DMS53 (cell line): ENCODE measurements around the gene KIF14.
"Not testable (repeated sequence)": the region's sequence is repeated elsewhere in the genome, so short reads cannot be mapped to it uniquely, and the experiment has no call there.

ENCODE experiments used
- DNase-seq: peaks from one replicate; lab custom pipeline; 2025; lab: John Stamatoyannopoulos, UW

The KIF14 gene

DNA sequence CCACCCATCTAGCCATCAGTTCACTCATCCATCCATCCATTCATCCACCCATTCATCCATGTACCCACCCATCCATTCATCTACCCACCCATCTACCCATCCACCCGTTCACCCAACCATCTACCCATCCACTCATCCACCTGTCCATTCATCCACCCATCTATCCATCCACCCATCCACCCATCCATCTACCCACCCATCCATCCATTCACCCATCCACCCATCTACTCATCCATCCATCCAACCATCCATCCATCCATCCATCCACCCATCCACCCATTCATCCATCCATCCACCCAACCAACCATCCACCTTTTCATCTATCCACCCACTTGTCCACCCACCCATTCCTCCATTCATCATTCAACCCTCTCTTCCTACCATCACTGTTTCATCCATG, 80.3 kb downstream of the KIF14 start:
- DNase-seq: no peak

DNA sequence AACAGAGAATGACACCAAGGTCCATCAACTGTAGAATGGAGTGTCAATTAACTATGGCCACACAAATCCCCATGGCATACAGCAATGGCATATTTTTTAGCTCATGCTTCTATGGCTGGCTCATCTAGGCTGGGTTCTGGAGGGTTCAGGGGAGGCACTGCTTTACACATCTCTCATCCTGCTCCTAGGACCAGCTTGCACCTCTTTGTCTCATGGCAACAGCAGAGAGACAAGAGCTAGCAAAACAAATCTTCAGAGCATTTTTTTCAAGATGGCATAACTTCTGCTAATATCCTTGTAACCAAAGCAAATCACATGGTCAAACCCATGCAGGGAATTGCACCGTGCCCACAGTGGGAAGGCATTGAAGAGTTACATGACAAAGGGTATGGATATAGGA, 82.4 kb downstream of the KIF14 start:
- peak; percentile 43 for DNase-seq

DNA sequence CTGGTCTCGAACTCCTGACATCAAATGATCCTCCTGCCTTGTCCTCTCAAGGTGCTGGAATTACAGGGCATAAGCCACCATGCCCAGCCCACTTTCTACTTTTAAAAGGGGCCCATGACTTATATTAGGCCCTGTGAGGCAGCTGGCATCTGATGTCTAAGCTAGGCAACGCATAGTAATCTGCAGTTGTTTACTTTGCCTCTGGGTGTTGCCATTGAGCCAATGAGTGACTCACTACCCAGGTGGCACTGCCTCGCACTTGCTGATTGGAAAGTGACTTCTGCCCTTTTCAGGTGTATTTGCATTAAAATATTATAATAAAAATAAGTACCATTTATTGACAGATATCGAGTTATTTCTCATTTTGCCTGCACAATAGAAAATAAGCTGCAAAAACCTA, 84.9 kb downstream of the KIF14 start:
- peak; percentile 92 for DNase-seq

DNA sequence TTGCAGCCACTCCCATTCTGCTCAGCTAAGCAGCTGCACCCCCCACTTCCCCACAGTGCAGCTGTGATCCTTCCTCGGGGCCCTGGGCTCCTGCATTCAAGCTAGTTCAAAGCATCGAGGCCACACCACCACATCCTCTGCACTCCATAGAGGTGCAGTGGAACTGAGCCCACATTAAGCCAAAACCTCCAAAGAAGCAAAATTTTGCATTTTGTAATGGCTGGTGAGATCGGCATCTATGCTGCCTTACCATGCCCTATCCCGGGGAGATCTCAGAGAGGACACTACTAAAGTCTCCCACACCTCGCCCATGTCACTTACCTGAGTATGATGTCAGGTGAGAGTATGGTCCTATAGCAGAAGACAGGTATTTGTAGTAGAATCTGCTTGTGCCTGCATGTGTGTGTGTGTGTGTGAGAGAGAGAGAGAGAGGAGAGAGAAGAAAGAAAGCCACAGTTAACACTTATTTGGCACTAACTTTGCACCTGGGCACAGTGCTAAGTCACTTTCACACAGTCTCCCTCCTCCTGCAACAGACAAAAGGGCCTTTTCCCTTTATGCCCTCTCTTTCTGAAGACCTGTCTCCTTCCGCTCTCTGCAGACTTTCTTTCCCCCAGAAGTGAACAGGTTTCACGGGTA, 89.8 kb downstream of the KIF14 start:
- DNase-seq: no peak

DNA sequence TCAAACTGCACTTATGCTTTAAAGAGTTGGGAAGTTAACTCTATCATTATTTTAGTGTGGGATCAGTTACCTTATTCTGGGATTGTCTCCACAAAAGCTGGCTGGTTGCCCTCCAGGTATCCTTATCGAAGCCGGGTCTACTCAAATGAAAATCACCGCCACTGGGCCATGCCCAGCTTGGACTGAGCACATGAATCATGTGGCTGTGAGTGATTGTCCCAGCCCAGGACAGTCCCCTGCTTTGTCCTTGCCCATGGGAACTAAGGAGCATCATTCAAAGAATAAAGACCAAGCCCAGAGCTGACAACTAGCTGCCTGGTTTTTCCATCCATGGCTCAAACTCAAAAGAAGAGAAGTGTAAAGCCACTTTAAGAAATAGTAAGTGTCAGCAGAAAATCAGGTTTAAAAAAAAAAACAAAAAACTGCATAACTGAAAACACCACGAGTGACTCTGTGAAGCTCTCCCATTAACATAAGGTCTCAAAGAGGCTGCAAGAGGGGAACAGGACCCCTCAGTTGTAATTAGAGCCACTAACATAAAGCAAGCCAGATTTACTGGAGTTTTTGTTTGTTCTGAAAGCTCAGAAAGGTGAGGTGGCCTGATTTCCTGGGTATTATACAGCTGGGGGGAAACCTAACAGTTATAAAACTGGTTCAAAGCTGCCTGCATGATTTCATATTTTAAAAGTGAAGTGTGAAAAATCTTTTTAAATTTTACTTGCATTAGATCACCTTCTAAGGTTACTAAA, 91.5 kb downstream of the KIF14 start:
- no peak for DNase-seq

DNA sequence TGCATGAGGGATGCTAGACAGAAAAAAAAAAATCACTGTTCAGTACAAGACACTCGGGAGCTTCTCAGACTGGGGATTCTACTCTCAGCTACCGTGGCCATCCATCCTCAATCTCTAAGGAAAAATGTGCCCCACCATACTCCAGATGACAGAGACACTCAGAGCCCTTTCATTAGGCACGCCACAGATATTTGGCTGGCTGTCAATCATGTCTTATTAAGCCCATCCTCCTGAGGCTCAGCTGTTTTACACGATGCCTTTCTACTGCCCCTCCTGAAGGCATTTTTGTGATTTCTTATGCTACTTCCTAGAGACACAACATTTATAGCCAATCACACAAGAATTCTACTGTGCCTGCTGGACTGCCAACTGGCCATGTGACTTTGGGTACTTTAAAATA, 92.9 kb downstream of the KIF14 start:
- DNase-seq: no peak

DNA sequence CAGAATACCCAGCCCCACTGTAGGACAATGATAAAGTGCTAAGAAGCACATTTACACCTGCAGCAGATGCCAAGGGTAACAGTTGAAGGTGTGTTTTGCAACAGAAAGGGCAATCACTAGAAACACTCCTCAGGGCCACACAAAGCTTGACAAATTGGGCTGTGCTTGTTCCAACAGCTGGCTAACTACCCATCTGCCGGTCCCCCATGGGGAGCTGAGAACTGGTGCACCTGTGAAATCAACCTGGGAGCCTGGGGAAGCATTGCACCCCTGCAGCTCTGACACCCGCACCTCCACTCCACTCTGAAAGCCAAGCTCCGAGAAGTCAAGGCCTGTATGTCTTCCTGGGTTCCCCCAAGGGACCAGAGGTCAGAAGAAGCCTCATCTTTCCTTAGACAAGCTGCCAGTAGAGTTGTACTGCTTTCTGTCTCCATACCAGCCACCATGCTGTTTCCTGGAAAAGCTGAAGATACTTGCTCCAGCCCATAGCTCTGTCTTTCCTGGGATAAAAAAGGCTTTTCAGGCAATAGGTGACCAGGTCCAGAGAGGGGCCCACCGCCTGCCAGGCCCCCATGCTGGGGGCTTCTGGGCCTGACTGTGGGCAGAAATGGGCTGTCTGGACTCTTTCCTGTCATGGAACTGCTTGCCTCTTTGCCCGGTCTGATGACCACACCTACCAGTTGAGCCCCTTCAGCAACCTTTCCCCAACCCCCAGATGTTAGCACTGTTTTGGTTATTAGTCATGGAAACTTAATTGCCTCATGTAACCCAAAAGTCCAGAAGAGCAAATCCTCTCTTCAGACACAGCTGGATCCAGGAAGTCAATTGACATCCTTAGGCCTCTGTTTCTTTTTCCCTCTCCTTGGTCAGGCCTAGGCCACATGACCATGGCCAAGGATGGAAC, 93.6 kb downstream of the KIF14 start:
- no peak for DNase-seq

DNA sequence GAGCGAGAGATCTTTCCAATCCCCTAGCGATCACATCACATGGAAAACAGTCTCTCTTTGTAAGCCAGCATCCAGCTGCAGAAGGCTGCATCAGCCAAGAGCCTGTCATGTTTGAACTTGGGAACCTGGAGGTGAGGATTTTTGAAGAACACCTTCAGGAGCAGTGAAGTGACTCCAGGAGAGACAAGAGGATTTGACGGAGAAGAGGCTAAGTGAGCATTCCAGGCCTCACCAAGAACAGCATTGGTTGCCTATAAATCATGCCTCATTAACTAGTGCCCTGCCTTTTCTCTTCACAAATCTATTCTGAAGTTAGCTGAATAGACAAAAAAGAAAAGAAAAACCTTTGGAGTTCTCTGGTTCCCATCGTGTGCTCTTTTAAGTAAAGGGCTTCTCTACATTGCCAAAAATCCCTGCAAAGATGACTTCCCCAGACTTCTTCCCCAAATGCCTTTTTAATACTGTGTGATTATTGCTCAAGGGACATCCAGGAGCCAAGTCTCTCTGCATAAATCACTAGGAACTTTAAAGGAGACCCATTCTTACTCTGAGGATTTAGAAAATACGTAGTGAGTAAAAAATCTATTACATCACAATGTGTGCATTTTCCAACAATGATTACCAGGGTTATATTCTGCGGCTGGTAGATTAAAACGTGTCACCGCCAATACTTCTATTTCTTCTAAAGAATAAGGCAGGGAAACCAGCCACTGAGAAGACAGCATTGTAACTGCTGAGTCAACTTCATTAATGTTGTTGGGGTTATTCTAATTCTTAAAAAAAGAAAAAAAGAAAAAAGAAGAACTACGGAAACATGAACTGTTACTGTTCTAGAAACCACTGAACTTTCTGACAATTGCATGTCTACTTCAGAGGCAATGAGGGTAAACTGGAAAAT, 95.2 kb downstream of the KIF14 start:
- no peak for DNase-seq

DNA sequence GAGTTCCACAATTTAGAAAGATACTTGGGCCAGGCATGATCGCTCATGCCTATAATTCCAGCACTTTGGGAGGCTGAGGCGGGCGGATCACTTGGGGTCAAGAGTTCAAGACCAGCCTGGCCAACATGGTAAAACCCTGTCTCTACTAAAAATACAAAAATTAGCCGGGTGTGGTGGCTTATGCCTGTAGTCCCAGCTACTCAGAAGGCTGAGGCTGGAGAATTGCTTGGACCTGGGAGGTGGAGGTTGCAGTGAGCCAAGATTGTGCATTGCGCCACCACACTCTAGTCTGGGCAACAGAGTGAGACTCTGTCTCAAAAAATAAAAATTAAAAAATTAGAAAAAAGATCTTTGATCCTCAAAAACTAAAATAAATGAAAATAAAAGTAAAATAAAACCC, 96.0 kb downstream of the KIF14 start:
- not testable (repeated sequence) for DNase-seq

DNA sequence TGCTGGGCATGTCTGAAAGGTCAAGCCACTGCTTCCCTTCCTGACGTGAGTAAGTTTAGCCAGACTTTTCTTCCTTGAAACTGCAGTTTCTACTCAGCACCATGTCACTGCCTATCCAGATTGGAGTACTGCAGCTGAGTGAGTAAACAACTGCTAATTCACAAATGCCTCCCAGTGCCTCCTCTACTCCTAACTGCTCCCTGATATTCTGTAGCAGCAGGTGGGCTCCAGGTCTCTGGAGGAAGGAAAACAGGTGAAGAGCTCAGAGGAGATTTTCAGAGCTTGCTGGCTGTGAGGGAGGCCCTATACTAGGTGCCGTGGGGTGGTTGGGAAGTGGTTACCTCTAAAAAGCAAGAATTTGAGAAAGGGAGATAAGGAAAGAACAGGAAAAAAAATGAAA, 96.5 kb downstream of the KIF14 start:
- DNase-seq: no peak

DNA sequence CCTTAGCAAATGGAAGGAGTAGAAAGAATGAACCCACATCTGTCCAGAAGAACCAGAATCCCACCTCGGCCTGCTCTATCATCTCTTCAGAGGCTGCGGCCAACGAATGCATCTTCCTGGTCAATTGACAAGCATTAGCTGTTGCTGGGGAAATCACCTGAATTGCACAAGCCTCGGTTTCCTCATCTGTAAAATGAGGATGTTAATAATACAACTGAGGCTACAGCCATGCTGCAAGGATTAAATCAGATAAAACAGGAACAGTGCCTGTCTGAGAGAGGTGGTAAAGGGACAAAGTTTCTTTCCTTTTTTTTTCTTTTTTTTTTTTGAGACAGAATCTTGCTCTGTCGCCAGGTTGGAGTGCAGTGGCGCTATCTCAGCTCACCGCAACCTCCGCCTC, 99.8 kb downstream of the KIF14 start:
- no peak for DNase-seq

DNA sequence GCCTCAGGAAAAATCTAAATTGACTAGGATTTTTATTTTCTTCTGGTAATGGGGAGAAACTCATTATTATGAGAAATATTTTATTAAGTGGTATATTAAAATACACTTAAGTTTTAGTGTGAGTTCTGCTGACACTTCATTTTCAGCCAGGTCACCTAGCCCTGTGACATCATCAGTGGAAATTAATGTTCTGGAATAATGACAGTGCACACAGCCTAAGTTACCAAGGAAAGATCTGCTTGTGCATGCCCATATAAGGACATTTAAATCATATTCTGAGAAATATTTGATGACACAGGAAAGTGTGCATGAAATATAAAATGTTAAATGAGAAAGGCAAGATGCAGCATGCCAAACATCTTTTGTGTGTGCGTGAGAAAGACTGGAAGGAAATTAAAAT, 102.0 kb downstream of the KIF14 start:
- DNase-seq: peak; percentile 33

DNA sequence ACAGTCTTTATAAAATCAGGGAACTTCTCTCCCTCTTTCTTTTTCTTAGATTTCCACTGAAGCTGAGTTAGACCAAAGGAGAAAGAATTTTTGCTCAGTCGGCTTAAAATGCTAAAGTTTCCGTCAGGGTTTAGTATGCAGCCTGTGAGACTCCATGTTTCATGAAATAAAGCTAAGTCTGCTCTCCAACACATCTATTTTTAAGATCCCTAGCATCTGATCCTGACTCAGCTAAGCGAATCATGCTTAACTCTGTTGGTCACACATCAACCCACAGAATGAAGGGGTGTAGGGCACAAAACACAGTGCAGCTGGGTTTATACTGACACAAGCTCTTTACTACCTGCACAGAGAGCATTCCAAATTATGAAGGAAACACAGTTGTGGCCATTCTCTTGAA, 108.4 kb downstream of the KIF14 start:
- no peak for DNase-seq

DNA sequence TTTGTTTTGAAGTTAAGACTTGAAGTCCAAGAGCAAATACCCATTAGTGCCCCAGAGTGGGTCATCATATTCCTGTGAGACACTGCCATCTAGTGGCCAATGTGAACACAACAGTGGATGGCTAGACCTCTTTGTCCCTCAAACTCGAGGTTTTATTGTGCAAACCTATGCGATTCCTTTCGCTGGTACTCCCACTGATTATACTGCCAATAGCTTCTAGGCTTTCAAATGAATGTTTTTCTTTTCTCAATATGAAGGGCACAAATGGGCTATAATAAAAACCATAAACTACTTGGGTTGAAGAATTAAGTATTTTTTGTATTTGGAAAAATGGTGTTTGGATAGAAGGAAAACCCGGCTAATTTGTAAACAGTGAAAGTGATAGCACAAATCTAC, 110.3 kb downstream of the KIF14 start:
- DNase-seq: peak; percentile 93

DNA sequence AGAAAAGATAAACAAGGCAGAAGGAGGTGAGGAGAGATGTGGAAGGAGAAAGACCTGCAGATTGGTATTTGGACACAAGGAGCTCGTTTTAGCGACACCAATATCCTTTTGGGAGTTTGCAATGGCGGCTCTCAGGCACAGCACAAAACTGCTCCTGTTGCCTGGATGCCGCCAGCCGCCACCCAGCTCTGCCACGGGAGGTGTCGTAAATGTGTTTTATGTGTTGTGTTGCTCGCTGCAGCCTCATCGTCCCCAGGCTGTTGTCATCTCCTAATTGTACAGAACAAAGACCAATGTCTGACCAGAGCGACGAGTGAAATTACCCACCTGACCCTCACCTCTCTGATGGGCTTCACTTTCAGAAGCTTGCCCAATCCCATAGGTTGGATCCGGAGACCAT, 114.1 kb downstream of the KIF14 start:
- DNase-seq: no peak

DNA sequence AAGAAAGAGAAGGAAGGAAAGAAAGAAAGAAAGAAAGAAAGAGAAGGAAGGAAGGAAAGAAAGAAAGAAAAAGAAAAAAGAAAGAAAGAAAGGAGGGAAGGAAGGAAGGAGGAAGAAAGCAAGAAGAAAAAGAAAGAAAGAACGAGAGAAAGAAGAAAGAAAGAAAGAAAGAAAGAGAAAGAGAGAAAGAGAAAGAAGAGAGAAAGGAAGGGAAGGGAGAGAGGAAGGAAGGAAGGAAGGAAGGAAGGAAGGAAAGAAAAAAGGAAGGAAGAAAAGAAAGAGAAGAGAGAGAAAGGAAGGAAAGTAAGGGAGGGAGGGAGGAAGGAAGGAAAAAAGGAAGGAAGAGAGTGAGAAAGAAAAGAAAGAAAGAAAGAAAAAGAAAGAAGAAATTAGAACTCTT, 115.3 kb downstream of the KIF14 start:
- no peak for DNase-seq
